ENCODE measurements around the gene KIAA1958. TPM values are rescaled to one million over a fixed set of nuclear protein-coding genes. Genes with fewer than 3 reads are reported as not detected.

The KIAA1958 gene
- total and polyA plus RNA-seq, 2 of the 8 experiments (the other 6 are each of a cell fraction or from before 2014, with no cell fraction given) = 11.4 to 43.8 TPM

- Histone ChIP-seq H3K56ac (replicated peaks; ENCODE audit: insufficient read length, low read depth, low read length) (no peak overlapping the region), H3K27ac (ENCODE audit: low read depth, low read length) (no peak overlapping the region), H2BK20ac (ENCODE audit: low read length) (no peak overlapping the region), H3K23ac (ENCODE audit: insufficient read length) (no peak overlapping the region), H4K91ac (replicated peaks; ENCODE audit: insufficient read length, low read length) (no peak overlapping the region), H3K79me2 (ENCODE audit: control insufficient read depth in 1 of 2, insufficient read depth in 2 of 2, low read length in 2 of 2) (no peaks in the 10 kb centered on the region), H3K36me3 (ENCODE audit: control insufficient read depth in 2 of 4, insufficient read depth in 4 of 4, low read length in 3 of 4) (no peaks in the 10 kb centered on the region; a peak in 1 of 8 replicates), H3K79me1 (ENCODE audit: low read depth, low read length) (no peaks in the 10 kb centered on the region), H3K9me3 (ENCODE audit: insufficient read depth in 2 of 2, low read depth in 1 of 2, low read length in 1 of 2) (peaks cover 0 to 3% of the 10 kb centered on the region in 2 experiments; a peak in 1 of 4 replicates), H3K4ac (replicated peaks; ENCODE audit: insufficient read length, low read depth, low read length) (no peak overlapping the region), H4K5ac (ENCODE audit: insufficient read length, low read depth, low read length) (no peak overlapping the region), H3K4me2 (ENCODE audit: insufficient read depth in 1 of 2, low read depth in 2 of 2, low read length in 2 of 2) (no peak overlapping the region), H3K23me2 (ENCODE audit: low read depth, low read length) (peaks cover 2% of the 10 kb centered on the region; the same call in 1 of the 2 replicates), H3K4me3 (ENCODE audit: extremely low read depth in 1 of 4, insufficient read depth in 2 of 4, low read depth in 3 of 4, low read length in 4 of 4) (no peak overlapping the region), H2BK15ac (ENCODE audit: low read length) (no peak overlapping the region), H4K20me1 (replicated peaks in 1 of 2; ENCODE audit: control insufficient read depth in 1 of 2, insufficient read depth in 2 of 2, low read length in 2 of 2) (no peaks in the 10 kb centered on the region), H2BK5ac (ENCODE audit: low read depth, low read length) (no peak overlapping the region), H2BK12ac (ENCODE audit: low read depth, low read length) (no peak overlapping the region), H3K9ac (replicated peaks in 1 of 4; ENCODE audit: extremely low read depth in 1 of 4, low read depth in 3 of 4, low read length in 3 of 4) (no peak overlapping the region), H3K14ac (ENCODE audit: insufficient read length) (no peak overlapping the region), H2BK120ac (replicated peaks; ENCODE audit: low read depth, low read length) (no peak overlapping the region), H2AFZ (ENCODE audit: low read length) (no peak overlapping the region), H3K18ac (ENCODE audit: extremely low read depth, low read length) (no peak overlapping the region), H3K4me1 (replicated peaks in 1 of 4; ENCODE audit: control insufficient read depth in 3 of 4, insufficient read depth in 4 of 4, low read length in 3 of 4) (peaks cover 0 to 5% (median 0%) of the 10 kb centered on the region in 4 experiments; a peak in 2 of 7 replicates), H3K27me3 (replicated peaks in 1 of 4; ENCODE audit: control insufficient read depth in 3 of 4, extremely low read depth in 1 of 4, insufficient read depth in 3 of 4, low read length in 3 of 4) (no peaks in the 10 kb centered on the region), H2AK5ac (ENCODE audit: low read depth, low read length) (no peak overlapping the region), H4K8ac (ENCODE audit: extremely low read depth, insufficient read depth, low read length) (no peak overlapping the region)
- CTCF ChIA-PET (ENCODE audit: partially characterized antibody) = interaction anchor here (0.6 to 1.5 kb wide), 3 partner anchors 8 to 62 kb away, joined by 3 to 6 read pairs (median 4); no protein-coding TSS in a partner anchor
- WGBS, 2 experiments (ENCODE audit: extremely low coverage in 1 of 2, insufficient coverage in 1 of 2, insufficient read length in 1 of 2, insufficient replicate concordance in 2 of 2, low coverage in 1 of 2, low lambda C conversion rate in 2 of 2, missing lambda C conversion rate in 1 of 2) = 100% methylated on average over 1 of the region's 2 CpGs; no CpG with 5 or more reads in 1 of the 2 experiments
- no peak for DNase-seq (ENCODE audit: low read depth in 1 of 2, low spot score in 2 of 2)
- TF ChIP-seq SAP30 (IDR thresholded peaks at IDR 0.05; ENCODE audit: insufficient read depth, insufficient replicate concordance, low read length) (no peak), KDM4A (IDR thresholded peaks at IDR 0.05; ENCODE audit: low read depth, low read length, severe bottlenecking) (no peak), BRCA1 (IDR thresholded peaks at IDR 0.05; ENCODE audit: low read depth, low read length) (no peak), RNF2 (IDR thresholded peaks at IDR 0.05; ENCODE audit: borderline replicate concordance, low read depth, low read length, missing control alignments, poor library complexity, severe bottlenecking) (no peak), GABPA (IDR thresholded peaks at IDR 0.05; ENCODE audit: borderline replicate concordance, insufficient read depth, low read length) (no peak), GTF2F1 (IDR thresholded peaks at IDR 0.05; ENCODE audit: borderline replicate concordance, low read depth, low read length) (no peak), SP4 (IDR thresholded peaks at IDR 0.05; ENCODE audit: low read length) (no peak), RBBP5 (IDR thresholded peaks at IDR 0.05; ENCODE audit: borderline replicate concordance, low read depth, low read length) (no peak), SUZ12 (IDR thresholded peaks at IDR 0.05; ENCODE audit: low read length) (no peak), TCF12 (IDR thresholded peaks at IDR 0.05; ENCODE audit: low read depth, low read length) (no peak)
- no peak for FAIRE-seq
- POLR2A ChIA-PET (ENCODE audit: partially characterized antibody) = interaction anchor here (1.1 to 1.7 kb wide), 2 partner anchors 9 to 11 kb away, joined by 5 to 6 read pairs; partner anchors contain the start of gene KIAA1958
Observed at GRCh38 chr9:112477330-112477729, 9.3 kb upstream of the KIAA1958 start.

All from H1 (cell line).